HG03280 (cell line): ENCODE measurements around the gene HMGCL.
A peak's percentile ranks its signal among the peaks of the same experiment; 100 is the strongest.
"Not testable (repeated sequence)": the region's sequence is repeated elsewhere in the genome, so short reads cannot be mapped to it uniquely, and the experiment has no call there.

Experiments used
- ATAC-seq: cut with Tn5 transposase; IDR thresholded peaks from one replicate; pipeline ENCODE4 v1.9.1; 2021; ENCODE audit warnings: mild to moderate bottlenecking, moderate library complexity; ENCODE audit not compliant: unreplicated experiment

Gene HMGCL

GRCh38 chr1:23827717-23828116 is 2.5 kb upstream of the HMGCL start:
- no peak for ATAC-seq

GRCh38 chr1:23826590-23826989 is 1.4 kb upstream of the HMGCL start:
- not testable (repeated sequence) for ATAC-seq

- ATAC-seq, result no peak
Measured at GRCh38 chr1:23825762-23826522, 713 bp upstream of the HMGCL start.

GRCh38 chr1:23824711-23825075 is 536 bp downstream of the HMGCL start:
- ATAC-seq, result no peak

- ATAC-seq, result no peak
Measured at GRCh38 chr1:23823767-23824166, 1.5 kb downstream of the HMGCL start.

GRCh38 chr1:23817633-23818032 is 7.6 kb downstream of the HMGCL start:
- ATAC-seq, result no peak

- no peak for ATAC-seq
Measured at GRCh38 chr1:23816906-23817305, 8.3 kb downstream of the HMGCL start.

- no peak for ATAC-seq
Measured at GRCh38 chr1:23816361-23816760, 8.9 kb downstream of the HMGCL start.

- ATAC-seq, result no peak
Measured at GRCh38 chr1:23814016-23814415, 11.2 kb downstream of the HMGCL start.

- peak; percentile 61 for ATAC-seq
Measured at GRCh38 chr1:23810818-23811540, 14.2 kb downstream of the HMGCL start.

- peak; percentile 58 for ATAC-seq
Measured at GRCh38 chr1:23809751-23810171, 15.5 kb downstream of the HMGCL start.

- ATAC-seq, result no peak
Measured at GRCh38 chr1:23807453-23807852, 17.8 kb downstream of the HMGCL start.

GRCh38 chr1:23806280-23806679 is 18.9 kb downstream of the HMGCL start:
- ATAC-seq, result no peak

GRCh38 chr1:23805025-23805424 is 20.2 kb downstream of the HMGCL start:
- ATAC-seq, result no peak

GRCh38 chr1:23804183-23804835 is 20.9 kb downstream of the HMGCL start:
- no peak for ATAC-seq

GRCh38 chr1:23803674-23804073 is 21.6 kb downstream of the HMGCL start:
- ATAC-seq, result no peak

- not testable (repeated sequence) for ATAC-seq
Measured at GRCh38 chr1:23802809-23803342, 22.4 kb downstream of the HMGCL start.

- no peak for ATAC-seq
Measured at GRCh38 chr1:23801876-23802275, 23.4 kb downstream of the HMGCL start.

- no peak for ATAC-seq
Measured at GRCh38 chr1:23801338-23801748, 23.9 kb downstream of the HMGCL start.

GRCh38 chr1:23800400-23801337 is 24.6 kb downstream of the HMGCL start, which contains the start of gene GALE:
TSS of gene GALE (minus strand) at chr1:23800754. CDS start at chr1:23799007, 1,747 bp downstream.
- peak; percentile 84 for ATAC-seq
